ENCODE measurements around the gene MED27.
"Not testable (repeated sequence)": the region's sequence is repeated elsewhere in the genome, so short reads cannot be mapped to it uniquely, and the experiment has no call there.

The MED27 gene

GRCh38 chr9:132075853-132076252 lies 3.8 kb downstream of the MED27 start:
- DNase-seq, result no peak

GRCh38 chr9:132074736-132075135 lies 4.9 kb downstream of the MED27 start:
- no peak for DNase-seq

GRCh38 chr9:132071847-132072507 lies 7.7 kb downstream of the MED27 start:
- DNase-seq, result no peak

- peak; percentile 37 for DNase-seq
Measured at GRCh38 chr9:132069046-132069898, 10.4 kb downstream of the MED27 start.

- DNase-seq, result no peak
Measured at GRCh38 chr9:132068605-132069004, 11.1 kb downstream of the MED27 start.

GRCh38 chr9:132066511-132066910 lies 13.2 kb downstream of the MED27 start:
- DNase-seq, result no peak

- DNase-seq, result no peak
Measured at GRCh38 chr9:132066057-132066456, 13.6 kb downstream of the MED27 start.

GRCh38 chr9:132063281-132063680 lies 16.4 kb downstream of the MED27 start:
- no peak for DNase-seq

- DNase-seq, result no peak
Measured at GRCh38 chr9:132062806-132063205, 16.9 kb downstream of the MED27 start.

- DNase-seq, result no peak
Measured at GRCh38 chr9:132061526-132061925, 18.1 kb downstream of the MED27 start.

- DNase-seq, result no peak
Measured at GRCh38 chr9:132059361-132059760, 20.3 kb downstream of the MED27 start.

GRCh38 chr9:132058226-132058625 lies 21.4 kb downstream of the MED27 start:
- not testable (repeated sequence) for DNase-seq

- peak; percentile 50 for DNase-seq
Measured at GRCh38 chr9:132056717-132057560, 22.7 kb downstream of the MED27 start.

GRCh38 chr9:132055756-132056155 lies 23.9 kb downstream of the MED27 start:
- no peak for DNase-seq

- peak; percentile 81 for DNase-seq
Measured at GRCh38 chr9:132054024-132054423, 25.6 kb downstream of the MED27 start.

- DNase-seq, result no peak
Measured at GRCh38 chr9:132049900-132050299, 29.8 kb downstream of the MED27 start.

GRCh38 chr9:132049323-132049882 lies 30.3 kb downstream of the MED27 start:
- no peak for DNase-seq

GRCh38 chr9:132048201-132048600 lies 31.5 kb downstream of the MED27 start:
- DNase-seq, result no peak

GRCh38 chr9:132046456-132046855 lies 33.2 kb downstream of the MED27 start:
- no peak for DNase-seq

GRCh38 chr9:132044176-132044875 lies 35.3 kb downstream of the MED27 start:
- DNase-seq, result no peak

GRCh38 chr9:132043708-132044107 lies 36.0 kb downstream of the MED27 start:
- DNase-seq, result no peak

GRCh38 chr9:132042324-132042723 lies 37.3 kb downstream of the MED27 start:
- DNase-seq, result peak; percentile 47
